Ovary (tissue), 9 donors: ENCODE measurements around the gene KRTAP4-11. TPM values are rescaled to one million over a fixed set of nuclear protein-coding genes. Genes with fewer than 3 reads are reported as not detected.
"Not testable (repeated sequence)": the region's sequence is repeated elsewhere in the genome, so short reads cannot be mapped to it uniquely, and the experiment has no call there.

Experiments used
- DNase-seq, 5 donors: peaks; one replicate each; pipeline ENCODE4 v3.0.0-alpha.2; 2019 to 2020
- H3K27ac ChIP-seq, 2 donors: fragments of 200-600 bp; one replicate each; pipeline versions ENCODE4 v1.5.1 to v1.8.0; 2019 to 2022
- H3K27me3 ChIP-seq: fragments of 200-600 bp; one replicate; pipeline ENCODE4 v1.8.0; 2022
- H3K36me3 ChIP-seq: fragments of 200-600 bp; sonication (generic); one replicate; pipeline ENCODE4 v1.5.1; 2019
- H3K4me1 ChIP-seq: one replicate; pipeline ENCODE4 v1.8.1; 2013; ENCODE audit warnings: mild to moderate bottlenecking, moderate library complexity; ENCODE audit not compliant: insufficient read depth
- H3K4me3 ChIP-seq: fragments of 200-600 bp; sonication (generic); one replicate; pipeline ENCODE4 v1.5.1; 2017
- H3K9me3 ChIP-seq, 2 donors: fragments of 200-600 bp in 1 of 2; sonication (generic) in 1 of 2; one replicate each; pipeline versions ENCODE4 v1.5.1 to v1.8.1; 2013 to 2019; ENCODE audit warnings: mild to moderate bottlenecking in 1 of 2, moderate library complexity in 1 of 2
- EP300 ChIP-seq: sonication (generic); formaldehyde crosslinking; IDR thresholded peaks from one replicate; pipeline ENCODE4 v1.6.1; 2017; ENCODE audit warnings: antibody characterized with exemption
- POLR2A ChIP-seq: fragments of 450-650 bp; IDR thresholded peaks from one replicate; pipeline ENCODE4 v1.6.1; 2017; ENCODE audit warnings: antibody characterized with exemption, mild to moderate bottlenecking, moderate library complexity
- WGBS, 3 donors: extraction: QIAGEN DNeasy Blood & Tissue Kit in 1 of 3; methylation state at CpG; one replicate each; pipeline versions ENCODE4 v1.1.5 to v1.1.7; 2013 to 2017; 5-methylcytosine and 5-hydroxymethylcytosine counted together
- intact Hi-C, 4 donors: fragments of 100-400 bp; cut with DNase I; formaldehyde crosslinking; loops; one replicate each; pipeline versions ENCODE4 v1.11.0 to v1.15.1; 2022 to 2023
- polyA plus RNA-seq, 2 donors: library from polyadenylated mRNA; stranded (reverse); fragments of 200-250 nt in 1 of 2; fragments of 350-450 nt in 1 of 2; fragmentation: Illumina TruSeq in 1 of 2; extraction: RNeasy Lipid Tissue Mini Kit (QIAGEN cat#74804) in 1 of 2; gene quantifications; one replicate each; pipeline ENCODE4 v1.2.3, GENCODE V29; 2013 to 2014
- total RNA-seq, 7 donors: library from RNA; depleted of rRNA in 2 of 7; stranded (reverse); fragments of >200 nt in 2 of 7; fragmentation: NEBNext Ultra II Directional in 3 of 7; extraction: Animal tissue kit (Norgen Biotek cat#: 25700) in 3 of 7; gene quantifications; one replicate each; pipeline versions ENCODE4 v1.1.0 to v1.2.4, GENCODE V29; 2016 to 2023
- TF ChIP-seq, protein P1 (sequence below), 3 donors: fragments of 450-650 bp in 2 of 3; fragments of 200-600 bp in 1 of 3; IDR thresholded peaks; one replicate each; pipeline versions ENCODE4 v1.5.1 to v1.8.0; 2016 to 2022; ENCODE audit warnings: antibody characterized with exemption in 3 of 3, mild to moderate bottlenecking in 1 of 3
- donor health status: DM: no; HTN: no; CAD: no; lungs with moderate emphysema.
- donor health status: DM: no; HTN: no; CAD: no.
- donor health status: Bipolar disorder and iron deficiency.
- donor health status: DM: yes; HTN: yes; CAD: no.
- donor health status: DM: no; HTN: no; CAD: no.
- donor health status: DM: yes; HTN: yes; CAD: no.

KRTAP4-11 gene
- total and polyA plus RNA-seq, 9 donors, result not detected

GRCh38 chr17:41103896-41104295 lies 14.3 kb downstream of the KRTAP4-11 start:
- TF ChIP-seq EP300 (no peak), POLR2A (no peak)
- TF ChIP-seq, protein P1, sequence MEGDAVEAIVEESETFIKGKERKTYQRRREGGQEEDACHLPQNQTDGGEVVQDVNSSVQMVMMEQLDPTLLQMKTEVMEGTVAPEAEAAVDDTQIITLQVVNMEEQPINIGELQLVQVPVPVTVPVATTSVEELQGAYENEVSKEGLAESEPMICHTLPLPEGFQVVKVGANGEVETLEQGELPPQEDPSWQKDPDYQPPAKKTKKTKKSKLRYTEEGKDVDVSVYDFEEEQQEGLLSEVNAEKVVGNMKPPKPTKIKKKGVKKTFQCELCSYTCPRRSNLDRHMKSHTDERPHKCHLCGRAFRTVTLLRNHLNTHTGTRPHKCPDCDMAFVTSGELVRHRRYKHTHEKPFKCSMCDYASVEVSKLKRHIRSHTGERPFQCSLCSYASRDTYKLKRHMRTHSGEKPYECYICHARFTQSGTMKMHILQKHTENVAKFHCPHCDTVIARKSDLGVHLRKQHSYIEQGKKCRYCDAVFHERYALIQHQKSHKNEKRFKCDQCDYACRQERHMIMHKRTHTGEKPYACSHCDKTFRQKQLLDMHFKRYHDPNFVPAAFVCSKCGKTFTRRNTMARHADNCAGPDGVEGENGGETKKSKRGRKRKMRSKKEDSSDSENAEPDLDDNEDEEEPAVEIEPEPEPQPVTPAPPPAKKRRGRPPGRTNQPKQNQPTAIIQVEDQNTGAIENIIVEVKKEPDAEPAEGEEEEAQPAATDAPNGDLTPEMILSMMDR (IDR thresholded peaks at IDR 0.05), result no peak
- intact Hi-C loops, result loop anchor here in 1 of 4 donors (5.0 kb wide), 1 partner anchor 63 kb away; the partner anchor contains the start of gene KRTAP4-3

DNA sequence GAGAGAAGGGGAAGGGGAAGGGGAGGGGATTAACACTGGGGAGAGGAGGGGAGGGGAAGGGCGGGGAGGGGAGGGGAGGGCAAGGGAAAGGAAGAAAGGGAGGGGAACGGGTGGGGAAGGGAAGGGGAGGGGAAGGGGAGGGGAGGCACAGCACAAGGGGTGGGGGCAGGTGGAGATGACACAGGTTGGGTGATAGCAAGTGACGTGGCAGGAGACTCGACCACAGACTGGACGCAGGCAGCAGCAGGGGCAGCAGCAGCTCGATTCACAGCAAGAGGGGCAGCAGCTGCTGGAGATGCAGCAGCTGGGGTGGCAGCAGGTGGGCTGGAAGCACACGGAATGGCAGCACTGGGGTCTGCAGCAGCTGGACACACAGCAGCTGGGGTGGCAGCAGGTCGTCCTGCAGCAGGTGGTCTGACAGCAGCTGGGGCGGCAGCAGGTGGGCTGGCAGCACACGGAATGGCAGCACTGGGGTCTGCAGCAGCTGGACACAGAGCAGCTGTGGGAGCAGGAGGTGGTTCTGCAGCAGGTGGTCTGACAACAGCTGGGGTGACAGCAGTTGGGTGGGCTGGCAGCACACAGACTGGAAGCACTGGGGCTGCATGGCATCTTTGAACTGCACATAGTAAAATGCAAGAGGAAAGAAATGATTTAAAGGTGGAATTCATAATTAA lies 16.4 kb downstream of the KRTAP4-11 start, which contains the start of gene KRTAP4-16:
TSS of gene KRTAP4-16 (minus strand) at position 624 of the 674 bp plus-strand sequence. CDS start at position 624, 0 bp downstream.
- Histone ChIP-seq H3K27ac (no peak within 1 kb of the TSS), H3K9me3 (no peaks in the 10 kb centered on the region), H3K27me3 (no peaks in the 10 kb centered on the region), H3K4me1 (no peaks in the 10 kb centered on the region), H3K4me3 (no peak within 1 kb of the TSS), H3K36me3 (no peaks in the 10 kb centered on the region)
- no peak for TF ChIP-seq POLR2A
- TF ChIP-seq EP300, result no peak
- TF ChIP-seq, protein P1 (IDR thresholded peaks at IDR 0.05), result no peak
- no peak for DNase-seq
- 33 to 46% (median 39%) methylated on average over 9 to 10 of the region's 10 CpGs for WGBS, 3 donors
- intact Hi-C loops, result loop anchor here in 1 of 4 donors (5.0 kb wide), 1 partner anchor 66 kb away; the partner anchor contains the start of gene KRTAP4-3

More at GRCh38 chr17:41103896-41104295, 14.3 kb downstream of the KRTAP4-11 start:
- H3K36me3 ChIP-seq, result no peaks in the 10 kb centered on the region
- 78 to 91% (median 83%) methylated on average over 1 of the region's 1 CpG for WGBS, 3 donors
- no peak overlapping the region for H3K27ac ChIP-seq
- no peak overlapping the region for H3K4me3 ChIP-seq
- no peaks in the 10 kb centered on the region for H3K4me1 ChIP-seq
- no peak for DNase-seq
- H3K27me3 ChIP-seq, result no peaks in the 10 kb centered on the region
- H3K9me3 ChIP-seq, result no peaks in the 10 kb centered on the region

DNA sequence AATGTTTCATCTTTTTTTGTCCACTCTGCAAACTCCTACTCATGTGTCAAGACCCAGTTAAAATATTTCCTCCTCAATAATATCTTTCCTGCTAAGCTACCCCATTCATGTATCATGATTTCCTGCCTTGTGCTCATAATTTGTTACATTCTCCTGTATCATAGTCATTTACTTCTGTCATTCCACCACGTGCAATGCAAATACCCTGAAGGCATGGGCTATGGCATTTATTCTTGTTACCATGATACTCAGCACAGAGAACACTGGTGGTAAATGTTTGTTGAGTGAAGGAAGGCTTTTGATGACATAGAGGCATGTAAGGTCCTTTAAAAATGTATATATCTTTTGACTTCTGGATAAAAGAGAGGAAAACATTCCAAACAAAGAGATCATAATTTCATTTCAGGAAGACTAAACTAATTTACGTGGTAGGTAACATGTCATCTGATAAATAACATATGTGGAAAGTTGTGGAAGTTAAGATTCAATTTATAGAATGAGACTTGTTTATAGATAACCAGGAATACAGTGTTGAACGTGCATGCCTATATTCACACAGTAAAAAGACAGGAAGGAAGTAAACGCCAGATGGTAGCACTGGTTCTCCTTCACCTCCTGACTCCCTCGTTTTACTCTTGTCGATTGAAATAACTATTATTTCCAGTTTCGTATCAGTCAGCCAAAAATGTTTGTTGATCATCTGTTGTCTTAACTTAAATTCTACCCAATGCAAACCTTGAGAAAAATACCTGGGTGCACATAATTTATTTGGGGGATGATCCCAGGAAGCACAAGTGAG lies 18.3 kb downstream of the KRTAP4-11 start:
- not testable (repeated sequence) for H3K4me1 ChIP-seq

GRCh38 chr17:41098481-41098880 lies 19.7 kb downstream of the KRTAP4-11 start:
- WGBS, 3 donors, result 78 to 86% (median 80%) methylated on average over 6 of the region's 6 CpGs
- H3K4me3 ChIP-seq, result no peak overlapping the region
- no peak for DNase-seq
- no peak overlapping the region for H3K27ac ChIP-seq
- intact Hi-C loops, result no loop called here
- H3K9me3 ChIP-seq, result no peaks in the 10 kb centered on the region
- no peaks in the 10 kb centered on the region for H3K36me3 ChIP-seq
- TF ChIP-seq EP300 (no peak), POLR2A (no peak)
- TF ChIP-seq, protein P1 (IDR thresholded peaks at IDR 0.05), result no peak
- no peaks in the 10 kb centered on the region for H3K27me3 ChIP-seq
- H3K4me1 ChIP-seq, result no peaks in the 10 kb centered on the region

More for the DNA sequence above, 18.3 kb downstream of the KRTAP4-11 start:
- not testable (repeated sequence) for H3K9me3 ChIP-seq, H3K36me3 ChIP-seq, DNase-seq, H3K4me3 ChIP-seq, H3K27me3 ChIP-seq, H3K27ac ChIP-seq
- WGBS, 3 donors, result 47 to 65% (median 57%) methylated on average over 7 of the region's 7 CpGs
- intact Hi-C loops, result loop anchor here in 1 of 4 donors (5.0 kb wide), 1 partner anchor 67 kb away; the partner anchor contains the start of gene KRTAP4-3
